SU-DHL-6 (cell line): Measurements from ENCODE around the gene ASB16.

Experiments
- H2AFZ ChIP-seq: fragments of 200-600 bp; sonication (generic); 2 replicates; pipeline ENCODE4 v1.6.1; 2014; ENCODE audit warnings: low read depth, mild to moderate bottlenecking, moderate library complexity, mixed read lengths, antibody characterized with exemption, low read length; ENCODE audit not compliant: severe bottlenecking
- H3F3A ChIP-seq: fragments of 200-600 bp; shearing (Covaris generic); 2 replicates; pipeline ENCODE4 v1.6.0; 2016; ENCODE audit warnings: antibody characterized with exemption, mild to moderate bottlenecking; ENCODE audit not compliant: insufficient read depth
- H3K27ac ChIP-seq: fragments of 200-600 bp; sonication (generic); 2 replicates; pipeline ENCODE4 v1.5.1; 2016; ENCODE audit warnings: low read depth, mild to moderate bottlenecking, low read length, moderate library complexity, mixed read lengths
- H3K27me3 ChIP-seq: fragments of 200-600 bp; sonication (generic), shearing (Covaris generic); 2 replicates; pipeline ENCODE4 v1.6.0; 2014; ENCODE audit warnings: mild to moderate bottlenecking, low read length
- H3K36me3 ChIP-seq: fragments of 200-600 bp; sonication (generic); 2 replicates; pipeline ENCODE4 v1.6.1; 2014; ENCODE audit warnings: mild to moderate bottlenecking, low read length, mixed read lengths
- H3K4me2 ChIP-seq: fragments of 300-600, 200-600 bp; shearing (Covaris generic), sonication (generic); 2 replicates; pipeline ENCODE4 v1.6.0; 2014; ENCODE audit warnings: low read length, low read depth, mild to moderate bottlenecking; ENCODE audit not compliant: poor library complexity, severe bottlenecking
- H3K4me3 ChIP-seq: fragments of 200-600 bp; sonication (generic); 2 replicates; pipeline ENCODE4 v1.5.1; 2014; ENCODE audit warnings: antibody characterized with exemption, low read length, mild to moderate bottlenecking, mixed read lengths; ENCODE audit not compliant: insufficient read depth, poor library complexity, severe bottlenecking
- H3K79me2 ChIP-seq: fragments of 200-600 bp; sonication (generic); 2 replicates; pipeline ENCODE4 v1.6.1; 2014; ENCODE audit warnings: mild to moderate bottlenecking, low read length, moderate library complexity; ENCODE audit not compliant: insufficient read depth
- H3K9ac ChIP-seq: fragments of 200-600 bp; sonication (generic); 2 replicates; pipeline ENCODE4 v1.7.0; 2014; ENCODE audit warnings: mild to moderate bottlenecking, low read length
- H3K9me2 ChIP-seq: fragments of 200-600 bp; sonication (generic); replicated peaks from 2 replicates; pipeline ENCODE4 v1.6.1; 2014; ENCODE audit warnings: low read length; ENCODE audit not compliant: insufficient read depth
- H3K9me3 ChIP-seq: fragments of 200-600 bp; sonication (generic); 2 replicates; pipeline ENCODE4 v1.6.1; 2014; ENCODE audit warnings: low read length, mixed read lengths; ENCODE audit not compliant: insufficient read depth
- H4K20me1 ChIP-seq: fragments of 200-600 bp; sonication (generic); 2 replicates; pipeline ENCODE4 v1.6.1; 2014; ENCODE audit warnings: low read depth, mild to moderate bottlenecking, antibody characterized with exemption, low read length, moderate library complexity, mixed read lengths
- EZH2phosphoT487 ChIP-seq: fragments of 200-600 bp; sonication (generic), shearing (Covaris generic); conservative IDR thresholded peaks from 2 replicates; pipeline ENCODE4 v1.6.1; 2018; ENCODE audit warnings: mild to moderate bottlenecking, antibody characterized with exemption, low read length, moderate library complexity, mixed read lengths
- TF ChIP-seq, protein P1 (sequence below): fragments of 200-600 bp; sonication (generic); IDR thresholded peaks from one replicate; pipeline ENCODE4 v1.5.1; 2017; ENCODE audit warnings: antibody characterized with exemption, mild to moderate bottlenecking, low read length, moderate library complexity; ENCODE audit not compliant: insufficient read depth, poor library complexity, severe bottlenecking

The ASB16 gene

DNA sequence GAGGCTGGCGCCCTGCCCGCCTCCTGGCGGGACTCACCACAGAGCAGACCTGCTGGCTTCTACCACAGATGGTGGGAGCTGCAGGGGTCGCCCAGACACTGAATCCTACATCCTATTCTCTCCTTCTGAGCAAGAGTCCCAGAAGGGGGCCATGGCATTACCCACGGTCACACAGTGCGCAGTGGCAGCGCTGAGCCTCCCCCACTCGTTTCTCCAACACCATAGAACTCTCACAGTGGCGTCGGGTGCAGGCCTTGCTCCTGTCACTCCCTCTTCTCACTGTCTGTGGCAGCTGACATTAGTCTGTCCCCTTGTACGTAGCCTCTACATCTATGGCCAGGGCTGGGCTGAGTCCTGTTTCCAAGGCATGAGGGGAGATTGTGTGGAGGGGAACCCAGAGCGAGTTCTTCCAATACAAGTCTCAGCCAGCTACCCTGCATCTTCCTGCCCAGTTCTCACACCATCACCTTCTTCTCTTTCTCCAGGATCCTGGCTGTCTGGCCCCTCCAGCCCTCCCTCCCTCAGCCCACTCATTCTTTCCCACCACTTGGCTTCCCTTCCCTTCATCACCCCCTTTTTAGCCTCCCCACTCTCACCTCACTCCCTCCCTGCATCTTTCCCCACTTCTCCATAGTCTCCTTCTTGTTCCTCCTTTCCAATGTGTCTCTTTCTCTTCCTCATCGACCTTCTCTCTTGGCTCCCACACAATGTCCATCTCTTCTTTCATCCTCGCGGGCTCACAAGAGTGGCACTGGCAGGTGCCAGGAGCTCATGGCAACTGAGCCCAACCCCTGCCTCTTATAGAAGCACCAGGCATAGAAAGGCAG lies 43.1 kb downstream of the ASB16 start:
- peaks cover 18% of the 10 kb centered on the region for H3K36me3 ChIP-seq
- H3K9ac ChIP-seq = no peak overlapping the region
- H3K27me3 ChIP-seq = no peaks in the 10 kb centered on the region

DNA sequence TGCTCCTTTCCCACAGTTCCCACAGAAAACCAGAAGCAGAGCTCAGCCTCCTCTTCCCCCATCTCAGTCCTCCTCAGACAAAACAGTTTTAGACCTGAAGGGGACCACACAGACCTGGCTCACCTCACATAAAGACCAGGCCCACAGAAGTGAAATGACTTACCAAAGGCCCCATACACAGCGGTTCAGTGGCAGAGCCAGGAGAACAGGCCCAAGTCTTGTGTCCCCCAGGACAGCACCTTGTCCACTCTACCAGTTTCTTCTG lies 43.7 kb downstream of the ASB16 start:
- H3K36me3 ChIP-seq = peaks cover 16% of the 10 kb centered on the region
- no peak overlapping the region for H3K4me2 ChIP-seq
- TF ChIP-seq EZH2phosphoT487 = no peak
- TF ChIP-seq, protein P1, sequence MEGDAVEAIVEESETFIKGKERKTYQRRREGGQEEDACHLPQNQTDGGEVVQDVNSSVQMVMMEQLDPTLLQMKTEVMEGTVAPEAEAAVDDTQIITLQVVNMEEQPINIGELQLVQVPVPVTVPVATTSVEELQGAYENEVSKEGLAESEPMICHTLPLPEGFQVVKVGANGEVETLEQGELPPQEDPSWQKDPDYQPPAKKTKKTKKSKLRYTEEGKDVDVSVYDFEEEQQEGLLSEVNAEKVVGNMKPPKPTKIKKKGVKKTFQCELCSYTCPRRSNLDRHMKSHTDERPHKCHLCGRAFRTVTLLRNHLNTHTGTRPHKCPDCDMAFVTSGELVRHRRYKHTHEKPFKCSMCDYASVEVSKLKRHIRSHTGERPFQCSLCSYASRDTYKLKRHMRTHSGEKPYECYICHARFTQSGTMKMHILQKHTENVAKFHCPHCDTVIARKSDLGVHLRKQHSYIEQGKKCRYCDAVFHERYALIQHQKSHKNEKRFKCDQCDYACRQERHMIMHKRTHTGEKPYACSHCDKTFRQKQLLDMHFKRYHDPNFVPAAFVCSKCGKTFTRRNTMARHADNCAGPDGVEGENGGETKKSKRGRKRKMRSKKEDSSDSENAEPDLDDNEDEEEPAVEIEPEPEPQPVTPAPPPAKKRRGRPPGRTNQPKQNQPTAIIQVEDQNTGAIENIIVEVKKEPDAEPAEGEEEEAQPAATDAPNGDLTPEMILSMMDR = no peak
- H2AFZ ChIP-seq = no peak overlapping the region
- peaks cover 21% of the 10 kb centered on the region; the same call in 1 of the 2 replicates for H3F3A ChIP-seq
- no peaks in the 10 kb centered on the region for H3K9me3 ChIP-seq
- no peaks in the 10 kb centered on the region for H3K9me2 ChIP-seq
- H3K79me2 ChIP-seq = peaks cover 32% of the 10 kb centered on the region
- H4K20me1 ChIP-seq = no peaks in the 10 kb centered on the region
- no peak overlapping the region for H3K9ac ChIP-seq
- no peak overlapping the region for H3K4me3 ChIP-seq
- no peaks in the 10 kb centered on the region for H3K27me3 ChIP-seq
- H3K27ac ChIP-seq = no peak overlapping the region

More for the DNA sequence above, 43.1 kb downstream of the ASB16 start:
- no peak overlapping the region for H3K4me2 ChIP-seq
- no peak overlapping the region for H2AFZ ChIP-seq
- peaks cover 21% of the 10 kb centered on the region; the same call in 1 of the 2 replicates for H3F3A ChIP-seq
- TF ChIP-seq, protein P1 = no peak
- no peak for TF ChIP-seq EZH2phosphoT487
- no peaks in the 10 kb centered on the region for H3K9me2 ChIP-seq
- H4K20me1 ChIP-seq = no peaks in the 10 kb centered on the region
- peaks cover 32% of the 10 kb centered on the region for H3K79me2 ChIP-seq
- no peak overlapping the region for H3K4me3 ChIP-seq
- H3K9me3 ChIP-seq = no peaks in the 10 kb centered on the region
- H3K27ac ChIP-seq = no peak overlapping the region

DNA sequence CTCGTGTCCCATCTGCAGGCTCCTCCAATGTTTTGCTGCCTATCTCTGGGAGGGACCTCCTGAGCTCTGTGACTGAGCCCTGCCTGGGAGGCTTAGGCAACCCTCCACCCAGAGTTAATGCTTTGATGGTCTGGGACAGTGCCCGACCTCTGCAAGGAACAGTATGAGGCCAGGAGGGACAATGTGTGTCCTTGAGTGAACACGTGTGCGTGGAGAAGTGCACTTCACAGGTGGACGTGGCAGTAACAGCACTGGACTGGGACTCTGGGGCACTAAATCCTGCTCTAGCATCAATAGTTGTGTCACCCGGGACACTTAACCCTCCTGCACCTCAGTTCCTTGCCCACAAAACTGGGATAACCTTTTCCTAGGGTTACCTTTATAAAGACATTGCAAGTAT lies 44.4 kb downstream of the ASB16 start:
- no peak overlapping the region for H2AFZ ChIP-seq
- H3K27me3 ChIP-seq = no peaks in the 10 kb centered on the region
- H3K9me2 ChIP-seq = no peaks in the 10 kb centered on the region
- peaks cover 28% of the 10 kb centered on the region for H3K79me2 ChIP-seq
- no peaks in the 10 kb centered on the region for H4K20me1 ChIP-seq
- H3K4me3 ChIP-seq = no peak overlapping the region
- TF ChIP-seq, protein P1 = no peak
- TF ChIP-seq EZH2phosphoT487 = no peak
- H3K4me2 ChIP-seq = no peak overlapping the region
- H3K27ac ChIP-seq = no peak overlapping the region
- H3K9me3 ChIP-seq = no peaks in the 10 kb centered on the region
- peaks cover 11% of the 10 kb centered on the region for H3K36me3 ChIP-seq
- H3F3A ChIP-seq = peaks cover 21% of the 10 kb centered on the region; the same call in 1 of the 2 replicates
- no peak overlapping the region for H3K9ac ChIP-seq
